ENCODE results near the gene RNF217.

RNF217 gene

DNA sequence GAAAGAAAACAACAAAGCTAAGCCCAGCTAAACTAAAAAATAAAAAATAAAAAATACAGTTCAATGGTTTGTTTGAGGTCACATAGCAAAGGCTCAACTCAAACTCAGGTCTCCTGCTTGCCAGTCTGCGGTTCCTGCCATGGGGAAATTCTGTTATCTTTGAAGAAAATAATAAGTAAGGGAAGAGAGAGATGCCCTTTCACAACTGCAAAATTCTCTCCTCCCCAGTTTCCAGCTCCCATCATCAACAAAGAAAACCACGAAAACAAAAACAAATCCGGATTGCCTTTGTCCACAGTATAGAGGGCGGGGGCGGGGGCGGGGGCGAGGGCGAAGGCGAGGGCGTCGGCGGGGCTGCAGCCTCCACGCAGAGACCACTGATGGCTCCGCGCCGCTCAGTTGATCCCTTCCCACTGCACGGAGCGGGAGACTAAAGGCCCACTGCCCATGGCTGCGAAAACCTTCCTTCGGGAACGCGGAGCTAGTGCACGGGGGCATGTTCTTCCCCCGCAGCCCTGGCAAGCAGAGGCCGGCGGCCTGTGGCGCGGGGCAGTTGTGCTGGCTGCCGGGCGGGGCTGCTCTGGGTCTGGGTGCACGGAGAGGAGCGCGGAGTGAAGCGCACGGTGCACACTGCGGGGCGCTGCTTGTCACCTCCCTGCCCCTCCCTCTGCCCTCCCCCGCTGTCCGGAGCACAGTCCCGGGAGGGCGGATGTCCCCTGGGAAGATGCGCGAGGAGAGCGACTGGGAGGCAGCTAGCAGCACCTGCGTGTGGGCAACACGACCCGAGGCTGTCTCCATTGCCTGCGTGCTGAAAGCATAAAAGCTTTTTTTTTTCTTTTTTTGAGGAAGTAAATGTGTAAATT lies 137.2 kb downstream of the RNF217 start:
- DNase-seq (ENCODE audit: low spot score): no peak

- DNase-seq (ENCODE audit: low spot score): no peak
These were observed 137.9 kb downstream of the RNF217 start for GRCh38 chr6:125100074-125100652.

- DNase-seq (ENCODE audit: low spot score): no peak
These were observed 138.9 kb downstream of the RNF217 start for GRCh38 chr6:125101128-125101527.

- DNase-seq (ENCODE audit: low spot score): no peak
These were observed 139.4 kb downstream of the RNF217 start for GRCh38 chr6:125101631-125102030.

GRCh38 chr6:125102411-125102810 lies 140.2 kb downstream of the RNF217 start:
- no peak for DNase-seq (ENCODE audit: low spot score)

DNA sequence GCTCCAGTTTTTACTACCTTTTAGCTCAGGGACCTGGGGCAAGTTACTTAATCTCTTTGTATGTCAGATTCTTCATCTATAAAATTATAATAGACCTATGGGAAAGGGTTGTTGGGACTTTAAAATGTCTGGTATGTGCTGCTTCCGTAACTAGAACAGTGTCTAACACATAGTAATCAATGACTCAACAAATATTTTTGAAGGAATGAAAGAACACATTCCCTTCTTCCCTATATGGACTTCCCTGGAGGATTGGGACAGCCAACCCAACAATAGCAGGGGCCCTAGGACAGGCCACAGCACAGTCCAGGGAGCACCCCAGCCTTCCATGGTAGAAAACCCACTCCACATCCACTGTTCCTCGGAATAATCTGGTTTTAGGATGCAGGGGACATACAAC lies 140.7 kb downstream of the RNF217 start:
- DNase-seq (ENCODE audit: low spot score): peak; percentile 17

GRCh38 chr6:125104425-125104824 lies 142.2 kb downstream of the RNF217 start:
- peak; percentile 33 for DNase-seq (ENCODE audit: low spot score)

DNA sequence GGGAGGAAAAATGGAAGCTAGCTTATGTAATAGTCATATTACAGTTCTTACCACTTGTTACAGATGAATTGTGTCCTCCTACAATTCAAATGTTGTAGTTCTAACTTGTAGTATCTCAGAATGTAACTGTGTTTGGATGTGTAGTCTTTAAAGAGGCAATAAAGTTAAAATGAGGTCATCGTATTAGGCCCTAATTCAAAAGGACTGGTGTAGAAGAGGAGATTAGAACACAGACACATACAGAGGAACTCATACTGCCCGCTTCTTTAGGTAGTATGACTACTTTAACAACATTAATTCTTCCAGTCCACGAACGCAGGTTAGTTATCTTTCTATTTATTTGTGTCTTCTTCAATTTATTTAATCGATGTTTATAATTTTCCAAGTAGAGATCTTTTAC lies 144.8 kb downstream of the RNF217 start:
- no peak for DNase-seq (ENCODE audit: low spot score)

GRCh38 chr6:125107896-125108295 lies 145.7 kb downstream of the RNF217 start:
- DNase-seq (ENCODE audit: low spot score): no peak

DNA sequence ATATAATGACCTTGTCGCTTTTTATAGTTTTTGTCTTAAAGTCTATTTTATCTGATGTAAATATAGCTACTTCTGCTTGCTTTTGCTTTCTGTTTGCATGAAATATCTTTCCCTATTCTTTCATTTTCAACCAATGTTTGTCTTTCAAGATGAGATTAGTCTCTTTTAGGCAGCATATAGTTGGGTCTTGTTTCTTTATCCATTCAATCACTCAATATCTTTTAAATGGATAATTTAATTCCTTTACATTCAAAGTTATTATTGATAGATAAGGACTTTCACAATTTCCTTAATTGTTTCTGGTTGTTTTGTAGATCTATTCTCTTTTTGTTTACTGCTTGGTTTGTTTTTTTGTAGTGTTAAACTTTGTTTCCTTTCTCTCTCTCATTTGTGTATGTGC lies 147.8 kb downstream of the RNF217 start:
- DNase-seq (ENCODE audit: low spot score): no peak

DNA sequence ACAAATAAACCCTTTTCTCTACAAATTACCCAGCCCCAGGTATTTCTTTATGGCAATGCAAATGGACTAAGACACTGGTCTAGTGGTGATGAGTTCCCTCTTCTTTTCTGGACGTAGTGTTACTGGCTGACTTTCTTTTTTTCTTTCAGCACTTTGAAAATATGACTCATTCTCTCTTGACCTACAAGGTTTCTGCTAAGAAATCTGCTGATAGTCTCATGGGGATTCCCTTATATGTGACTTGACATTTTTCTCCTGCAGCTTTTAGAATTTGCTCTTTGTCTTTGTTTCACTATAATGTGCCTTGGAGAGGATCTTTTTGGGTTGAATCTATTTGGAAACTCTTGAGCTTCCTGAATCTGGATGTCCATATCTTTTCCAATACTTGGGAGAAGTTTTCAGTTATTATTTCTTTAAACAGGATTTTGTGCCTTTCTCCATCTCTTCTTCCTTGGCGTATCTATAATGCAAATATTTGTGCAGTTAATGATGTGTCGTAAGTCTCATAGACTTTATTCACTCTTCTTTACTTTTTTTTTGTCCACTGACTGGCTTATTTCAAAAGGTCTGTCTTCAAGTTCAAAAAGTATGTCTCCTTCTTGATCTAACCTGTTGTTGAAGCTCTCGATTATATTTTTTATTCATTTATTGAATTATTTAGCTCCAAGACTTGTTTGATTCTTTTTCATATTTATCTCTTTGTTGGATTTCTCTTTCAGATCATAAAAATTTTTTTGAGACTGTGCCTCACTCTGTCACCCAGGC lies 149.2 kb downstream of the RNF217 start:
- DNase-seq (ENCODE audit: low spot score): no peak

DNA sequence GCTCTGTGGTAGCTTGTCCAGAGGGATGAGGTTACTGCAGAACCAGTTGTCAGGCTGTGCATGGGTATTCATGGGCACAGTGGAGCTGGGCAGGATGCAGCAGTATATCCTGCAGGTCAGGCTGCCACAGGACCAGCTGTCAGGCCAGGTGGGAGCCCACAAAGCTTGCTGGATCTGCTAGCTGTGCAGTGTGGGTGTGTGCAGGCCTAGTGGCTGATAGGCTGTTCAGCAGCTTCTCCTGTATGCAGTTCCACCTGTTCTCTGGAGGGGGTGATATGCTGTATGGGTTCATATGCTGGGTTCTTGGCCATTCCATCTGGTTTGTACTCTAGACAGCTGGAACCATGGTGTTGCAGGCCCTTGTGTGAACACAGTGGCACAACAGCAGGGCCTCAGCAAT lies 150.7 kb downstream of the RNF217 start:
- no peak for DNase-seq (ENCODE audit: low spot score)

- DNase-seq (ENCODE audit: low spot score): peak; percentile 51
These were observed 152.1 kb downstream of the RNF217 start for GRCh38 chr6:125114248-125114858.

DNA sequence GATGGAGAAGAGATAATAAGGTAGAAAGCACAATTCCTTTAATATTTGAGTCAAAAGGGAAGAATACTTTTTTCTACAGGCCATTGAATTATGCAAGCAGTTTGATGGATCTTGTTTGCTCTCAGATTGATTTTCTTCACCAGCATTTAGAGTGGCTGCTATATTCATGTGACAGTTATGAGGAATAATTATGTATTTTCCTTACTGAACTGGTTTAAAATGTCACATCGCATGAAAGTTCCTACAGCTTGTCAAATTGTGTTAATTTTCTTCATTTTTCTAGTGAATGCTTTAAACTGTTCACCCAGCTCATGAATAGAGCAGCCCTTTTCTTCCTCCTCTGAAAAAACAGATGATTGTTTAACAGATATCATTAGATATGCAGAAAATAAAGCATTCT lies 153.9 kb downstream of the RNF217 start:
- no peak for DNase-seq (ENCODE audit: low spot score)

DNA sequence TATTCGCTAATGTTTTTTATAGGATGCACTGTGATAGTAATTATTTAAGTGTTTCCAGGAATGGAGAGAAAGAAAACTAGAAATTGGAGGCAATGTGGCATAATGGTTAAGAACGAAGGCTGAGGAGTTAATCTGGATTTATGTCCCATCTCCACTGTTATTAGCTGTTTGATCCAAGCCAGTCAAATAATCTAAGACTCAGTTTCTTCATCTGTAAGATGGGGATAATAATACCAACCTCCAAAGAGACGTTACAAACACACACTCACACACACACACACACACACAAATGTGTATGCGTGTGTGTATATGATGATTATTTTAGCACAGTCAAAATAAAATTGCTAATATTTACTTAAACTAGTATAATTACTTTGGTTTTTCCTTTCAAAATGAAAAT lies 154.5 kb downstream of the RNF217 start:
- no peak for DNase-seq (ENCODE audit: low spot score)

GRCh38 chr6:125117818-125118217 lies 155.6 kb downstream of the RNF217 start:
- no peak for DNase-seq (ENCODE audit: low spot score)

- no peak for DNase-seq (ENCODE audit: low spot score)
These were observed 157.9 kb downstream of the RNF217 start for GRCh38 chr6:125120054-125120590.

- DNase-seq (ENCODE audit: low spot score): no peak
These were observed 159.7 kb downstream of the RNF217 start for GRCh38 chr6:125121894-125122293.

GRCh38 chr6:125123051-125123450 lies 160.8 kb downstream of the RNF217 start:
- no peak for DNase-seq (ENCODE audit: low spot score)

GRCh38 chr6:125123468-125124048 lies 161.3 kb downstream of the RNF217 start:
- DNase-seq (ENCODE audit: low spot score): no peak

DNA sequence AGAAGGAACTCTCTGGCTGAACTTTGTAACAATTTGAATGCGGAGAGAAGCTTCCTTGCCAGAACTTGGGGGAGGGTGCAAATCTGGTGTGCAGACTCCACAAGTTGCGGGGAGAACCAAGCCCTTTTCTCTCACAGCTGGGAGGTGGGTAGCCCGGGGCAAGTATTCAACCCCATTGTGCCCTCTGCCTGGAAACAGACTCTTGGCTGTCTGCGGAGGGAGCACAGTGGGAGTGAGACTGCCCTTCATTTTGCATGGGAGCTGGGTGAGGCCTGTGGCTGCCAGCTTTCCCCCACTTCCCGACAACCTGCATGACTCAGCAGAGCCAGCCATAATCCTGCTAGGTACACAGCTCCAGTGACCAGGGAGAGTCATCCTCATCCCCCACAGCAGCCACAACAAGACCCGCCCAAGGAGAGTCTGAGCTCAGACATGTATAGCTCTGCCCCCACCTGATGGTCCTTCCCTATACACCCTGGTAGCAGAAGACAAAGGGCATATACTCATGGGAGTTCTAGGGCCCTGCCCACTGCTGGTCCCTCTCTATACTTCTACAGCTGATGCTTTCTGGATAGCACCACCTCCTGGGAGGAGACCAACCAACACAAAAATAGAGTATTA lies 161.9 kb downstream of the RNF217 start:
- DNase-seq (ENCODE audit: low spot score): no peak

Data from cerebellar cortex (tissue), 1 donor.